ENCODE measurements around the gene UBE2D1. TPM values are rescaled to one million over a fixed set of nuclear protein-coding genes. Genes with fewer than 3 reads are reported as not detected.

The UBE2D1 gene
- polyA plus RNA-seq, 1 donor = 14.0 TPM

- no peak for DNase-seq (ENCODE audit: low read depth)
Observed at GRCh38 chr10:58341422-58341821, 6.6 kb downstream of the UBE2D1 start.

- no peak for DNase-seq (ENCODE audit: low read depth)
Observed at GRCh38 chr10:58341947-58342346, 7.1 kb downstream of the UBE2D1 start.

DNA sequence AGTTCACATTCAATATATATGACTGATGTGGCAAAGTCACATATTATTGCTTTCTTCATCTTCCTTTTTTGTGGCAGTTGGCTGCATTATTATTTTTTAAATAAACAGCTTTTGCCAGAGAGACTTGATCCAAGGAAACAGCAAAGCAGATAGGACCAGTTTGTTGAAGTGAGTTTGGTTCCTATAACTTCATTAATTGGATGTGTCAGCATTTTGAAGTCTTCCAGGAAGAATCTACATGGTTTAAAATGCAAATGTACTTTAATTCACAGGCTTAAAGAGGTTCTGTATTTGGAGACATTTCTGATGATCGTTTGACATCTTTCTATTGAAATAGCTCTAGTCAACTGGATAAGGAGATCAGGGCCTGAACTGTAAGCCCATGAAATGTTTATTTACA lies 13.2 kb downstream of the UBE2D1 start:
- DNase-seq (ENCODE audit: low read depth) = no peak

GRCh38 chr10:58348571-58349033 lies 13.8 kb downstream of the UBE2D1 start:
- DNase-seq (ENCODE audit: low read depth) = no peak

DNA sequence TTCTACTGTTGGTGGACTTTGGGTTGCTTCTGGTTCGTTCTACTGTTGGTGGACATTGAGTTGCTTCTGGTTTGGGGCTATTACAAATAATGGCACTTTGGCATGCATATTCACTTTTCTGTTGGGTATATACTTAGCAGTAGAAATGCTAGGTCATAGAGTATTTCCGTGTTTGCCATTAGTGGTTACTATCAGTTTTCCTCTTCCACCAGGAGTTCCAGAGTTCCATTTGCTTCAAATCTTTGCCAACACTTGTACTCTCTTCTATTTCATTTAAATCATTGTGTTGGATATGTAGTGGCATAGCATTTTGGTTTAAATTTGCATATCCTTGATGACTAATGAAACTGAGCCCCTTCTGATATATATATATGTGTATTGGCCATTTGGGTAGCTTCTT lies 15.2 kb downstream of the UBE2D1 start:
- DNase-seq (ENCODE audit: low read depth) = no peak

GRCh38 chr10:58350619-58351323 lies 16.0 kb downstream of the UBE2D1 start:
- no peak for DNase-seq (ENCODE audit: low read depth)

- no peak for DNase-seq (ENCODE audit: low read depth)
Observed at GRCh38 chr10:58351616-58352578, 17.1 kb downstream of the UBE2D1 start.

DNA sequence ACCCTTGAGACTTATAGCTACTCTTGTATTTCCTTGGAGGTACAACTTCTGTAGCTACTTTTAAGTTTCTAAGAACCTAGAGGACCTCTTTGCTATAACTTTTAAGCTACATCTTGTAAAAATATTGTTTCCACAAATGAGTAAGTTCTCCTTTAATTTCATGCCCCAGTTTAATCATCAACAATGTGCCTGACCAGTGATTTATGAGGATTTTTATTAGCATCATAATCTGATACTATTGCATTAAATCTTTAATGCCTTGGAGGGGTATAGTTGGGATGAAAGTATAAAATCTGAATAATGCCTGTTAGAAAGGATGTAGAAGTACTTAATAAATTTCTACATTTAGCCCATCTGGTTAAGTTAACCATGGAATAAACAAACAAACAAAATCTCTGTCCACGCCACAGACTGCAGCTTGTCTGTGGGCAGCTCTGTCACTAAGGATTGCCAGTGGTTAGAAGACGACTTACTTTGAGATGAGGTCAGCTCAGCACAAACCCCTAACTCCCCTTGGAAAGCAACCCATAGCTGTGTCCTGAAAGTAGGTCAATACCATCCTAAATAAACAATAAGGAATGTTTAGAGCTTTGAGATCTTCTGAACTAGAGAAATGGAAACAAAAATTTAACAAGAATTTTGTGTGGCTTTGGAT lies 18.3 kb downstream of the UBE2D1 start:
- no peak for DNase-seq (ENCODE audit: low read depth)

DNA sequence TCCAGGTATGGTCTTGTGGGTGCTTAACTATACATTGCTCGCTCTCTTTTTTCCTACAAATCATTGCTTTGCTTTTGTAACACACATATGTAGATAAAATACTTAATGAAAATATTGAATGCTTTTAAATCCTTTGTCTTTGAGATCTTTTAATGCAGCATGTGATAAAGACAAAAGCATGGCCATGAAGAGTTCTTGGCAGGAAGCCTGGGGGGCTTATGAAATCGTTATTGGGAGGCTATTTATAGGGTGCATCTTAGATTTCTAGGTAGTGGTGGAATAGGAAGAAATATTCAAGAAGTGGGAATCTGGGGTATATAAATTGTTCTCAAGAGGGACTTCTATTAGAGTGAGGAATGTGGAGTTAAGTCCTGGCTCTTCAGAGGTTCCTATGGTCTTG lies 21.9 kb downstream of the UBE2D1 start:
- no peak for DNase-seq (ENCODE audit: low read depth)

DNA sequence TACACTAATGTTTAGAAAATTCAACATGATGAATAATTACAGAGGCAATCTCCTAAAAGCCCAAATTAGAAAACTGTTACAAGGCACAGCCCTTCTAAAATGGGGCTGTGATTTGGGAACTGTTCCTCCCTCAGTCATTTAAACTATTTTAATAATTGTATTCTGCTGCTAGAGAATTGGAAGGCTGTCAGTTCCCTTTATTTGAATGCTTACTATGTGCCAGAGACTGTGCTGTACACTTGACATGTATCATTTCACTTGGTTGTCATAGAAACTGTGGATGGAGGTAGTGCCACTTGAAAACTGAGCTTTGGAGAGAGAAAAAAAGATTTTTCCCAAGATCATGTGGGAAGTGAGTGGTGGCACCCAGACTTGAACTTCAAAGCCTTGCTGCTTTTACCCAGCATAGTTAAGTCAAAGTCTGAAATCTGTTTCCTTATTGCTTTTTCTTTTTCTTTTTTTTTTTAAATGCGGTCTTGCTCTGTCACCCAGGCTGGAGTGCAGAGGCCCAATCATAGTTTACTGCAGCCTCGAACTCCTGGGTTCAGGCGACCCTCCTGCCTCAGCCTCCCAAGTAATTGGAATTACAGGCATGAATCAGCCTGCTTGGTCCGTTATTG lies 23.6 kb downstream of the UBE2D1 start:
- no peak for DNase-seq (ENCODE audit: low read depth)

DNA sequence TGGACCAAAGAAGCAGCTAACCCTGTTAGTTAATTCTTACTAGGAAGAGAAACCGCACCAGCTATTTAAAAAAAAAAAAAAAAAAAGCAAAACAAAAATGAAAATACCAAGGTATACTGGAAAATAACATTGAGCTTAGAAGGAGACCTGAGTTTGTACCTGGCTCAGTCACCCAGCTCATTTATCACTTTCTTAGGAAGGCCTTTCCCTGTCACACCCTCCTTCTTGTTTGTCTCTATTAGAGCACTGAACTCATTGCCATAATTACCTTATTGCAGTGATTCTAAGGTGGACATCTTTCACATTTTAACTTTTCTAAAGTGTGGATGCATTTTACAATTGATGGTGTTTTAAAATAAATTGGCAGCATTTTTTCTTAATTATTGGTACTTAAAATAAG lies 24.1 kb downstream of the UBE2D1 start:
- no peak for DNase-seq (ENCODE audit: low read depth)

DNA sequence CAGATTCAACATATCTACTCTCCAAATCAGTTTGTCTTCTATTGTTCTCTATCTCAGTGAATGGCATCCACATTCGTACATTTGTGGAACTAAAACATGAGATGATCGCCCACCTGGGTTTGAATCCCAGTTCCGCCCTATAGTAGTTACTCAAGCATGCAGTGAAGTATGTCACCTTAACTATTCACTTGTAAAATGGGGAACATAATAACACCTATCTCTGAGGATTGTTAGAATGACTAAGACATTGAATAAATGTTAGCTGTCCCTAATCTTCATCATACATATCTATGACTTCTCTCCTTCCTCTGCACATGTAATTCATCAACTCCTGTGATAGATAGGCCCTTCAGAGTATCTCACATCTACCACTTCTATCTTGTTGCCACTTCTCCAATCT lies 24.7 kb downstream of the UBE2D1 start:
- no peak for DNase-seq (ENCODE audit: low read depth)

GRCh38 chr10:58360412-58361004 lies 25.7 kb downstream of the UBE2D1 start:
- no peak for DNase-seq (ENCODE audit: low read depth)

DNA sequence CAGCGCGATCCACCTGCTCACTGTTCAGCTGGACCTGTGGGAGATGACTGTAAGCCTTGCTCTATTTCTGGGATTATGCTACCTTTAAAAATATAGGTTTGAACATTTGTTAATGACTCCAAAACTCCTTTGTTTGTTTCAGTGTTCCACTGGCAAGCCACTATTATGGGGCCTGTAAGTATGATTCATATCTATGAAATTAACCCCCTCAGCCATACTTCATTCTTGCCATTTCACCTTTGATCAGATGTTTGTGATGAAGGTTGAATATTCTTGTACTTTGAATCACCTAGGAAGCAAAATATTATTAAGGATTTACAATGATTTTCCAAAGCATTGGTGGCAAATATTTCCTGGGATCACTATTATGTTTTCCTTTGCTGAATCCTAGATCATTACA lies 26.5 kb downstream of the UBE2D1 start:
- DNase-seq (ENCODE audit: low read depth) = no peak

- no peak for DNase-seq (ENCODE audit: low read depth)
Observed at GRCh38 chr10:58362027-58362789, 27.4 kb downstream of the UBE2D1 start.

GRCh38 chr10:58367069-58367468 lies 32.3 kb downstream of the UBE2D1 start:
- DNase-seq (ENCODE audit: low read depth) = no peak

- DNase-seq (ENCODE audit: low read depth) = no peak
Observed at GRCh38 chr10:58371473-58371872, 36.7 kb downstream of the UBE2D1 start.

- DNase-seq (ENCODE audit: low read depth) = no peak
Observed at GRCh38 chr10:58372607-58373441, 38.0 kb downstream of the UBE2D1 start.

GRCh38 chr10:58373442-58373827 lies 38.6 kb downstream of the UBE2D1 start:
- no peak for DNase-seq (ENCODE audit: low read depth)

GRCh38 chr10:58382489-58382995 lies 47.7 kb downstream of the UBE2D1 start:
- DNase-seq (ENCODE audit: low read depth) = no peak

Measured in forelimb muscle (tissue), 1 donor.